Ecto neural progenitor cell (in vitro differentiated cells): ENCODE data around the gene OGFOD3.
A peak's percentile ranks its signal among the peaks of the same experiment; 100 is the strongest.
"Not testable (repeated sequence)": the region's sequence is repeated elsewhere in the genome, so short reads cannot be mapped to it uniquely, and the experiment has no call there.

Experiments
- DNase-seq: peaks from one replicate; pipeline ENCODE4 v3.0.0-alpha.2; 2018; ENCODE audit warnings: low spot score

The OGFOD3 gene

DNA sequence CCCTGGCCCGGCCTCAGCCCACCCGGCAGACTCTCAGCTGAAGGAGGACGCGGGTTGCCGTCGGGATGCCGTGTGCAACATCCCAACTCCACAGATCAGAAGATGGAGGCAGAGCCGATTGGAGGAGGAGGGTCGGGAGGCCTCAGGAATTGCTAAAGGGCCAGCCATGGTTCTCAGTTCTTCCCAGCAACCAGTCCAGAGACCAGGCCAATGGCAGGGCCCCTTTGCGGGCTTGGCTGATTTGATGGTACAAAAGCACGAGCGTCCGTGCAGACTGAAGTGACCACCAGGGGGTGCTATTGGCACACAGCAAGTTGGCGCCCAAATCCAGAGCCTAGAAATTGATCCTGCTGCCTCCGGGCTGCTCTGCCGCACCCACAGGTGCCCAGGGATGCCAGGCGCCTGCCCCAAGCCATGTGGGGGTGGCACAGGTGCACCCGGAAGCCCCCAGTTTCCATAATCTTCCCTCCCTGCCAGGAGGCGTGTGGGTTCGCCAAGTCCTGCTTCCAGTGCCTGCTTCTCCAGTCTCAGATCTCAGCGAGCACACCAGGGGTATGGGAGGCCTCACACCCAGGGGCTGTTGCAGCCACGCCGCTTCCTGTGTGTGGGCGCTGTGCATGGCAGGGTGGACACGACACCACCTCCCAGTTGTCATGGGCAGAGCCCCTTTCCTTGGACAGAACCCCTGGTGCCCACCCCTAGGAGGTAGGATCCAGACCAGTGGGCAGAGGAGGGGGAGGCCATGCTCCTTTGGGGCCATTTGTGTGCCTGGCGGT lies 66.5 kb downstream of the OGFOD3 start:
- peak; percentile 97 for DNase-seq

DNA sequence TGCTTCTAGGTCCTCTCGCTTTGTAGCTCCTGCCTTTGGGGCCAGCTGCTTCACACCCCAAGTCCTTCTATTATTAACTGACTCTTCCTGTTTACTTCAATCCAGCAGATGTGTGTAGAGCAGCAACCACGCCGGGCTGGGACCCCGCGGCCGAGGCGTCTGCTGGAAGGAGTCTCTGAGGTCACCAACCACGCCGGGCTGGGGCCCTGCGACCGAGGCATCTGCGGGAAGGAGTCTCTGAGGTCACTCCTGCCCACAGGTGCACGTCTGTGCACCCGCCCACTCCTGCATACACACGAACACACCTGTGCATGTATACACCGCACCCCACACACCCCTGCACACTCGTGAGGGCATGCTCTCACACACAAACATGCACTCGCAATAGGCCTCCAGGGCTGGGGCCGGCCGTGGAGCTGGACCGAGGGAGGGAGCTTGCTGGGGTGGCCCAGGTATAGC lies 67.1 kb downstream of the OGFOD3 start:
- DNase-seq: no peak

DNA sequence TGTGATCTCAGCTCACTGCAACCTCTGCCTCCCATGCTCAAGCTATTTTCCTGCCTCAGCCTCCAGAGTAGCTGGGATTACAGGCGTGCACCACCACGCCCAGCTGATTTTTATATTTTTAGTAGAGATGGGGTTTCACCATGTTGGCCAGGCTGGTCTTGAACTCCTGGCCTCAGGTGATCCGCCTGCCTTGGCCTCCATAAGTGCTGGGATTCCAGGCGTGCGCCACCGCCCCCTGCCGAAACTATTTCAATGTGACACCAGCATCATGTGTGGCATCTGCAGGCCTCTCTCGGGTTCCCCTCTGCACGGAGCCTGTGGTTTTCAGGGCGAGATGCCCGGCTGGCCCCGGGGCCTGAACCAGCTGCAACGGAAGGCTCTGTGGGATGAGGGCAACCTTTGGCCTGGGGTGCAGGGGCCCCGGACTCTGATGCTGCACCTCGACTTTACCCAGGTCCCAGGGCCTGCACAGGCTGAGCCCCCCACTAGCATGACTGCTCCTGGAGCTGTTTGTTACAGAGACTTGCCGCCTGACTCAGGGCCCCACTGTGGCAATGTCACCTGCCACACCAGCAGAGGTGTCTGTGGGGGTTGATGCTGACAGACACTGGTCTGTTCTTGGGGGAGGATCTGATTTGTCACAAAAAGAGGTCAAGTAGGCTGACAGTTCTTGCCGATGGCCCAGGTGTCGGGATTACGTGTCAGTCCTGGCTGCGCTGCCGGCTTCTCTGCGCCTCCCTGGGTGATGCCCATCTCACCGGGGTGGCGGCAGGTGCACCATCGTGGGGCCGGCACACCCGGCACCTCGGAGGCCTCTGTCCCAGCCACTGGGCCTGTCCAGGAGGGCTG lies 68.0 kb downstream of the OGFOD3 start:
- DNase-seq: no peak

DNA sequence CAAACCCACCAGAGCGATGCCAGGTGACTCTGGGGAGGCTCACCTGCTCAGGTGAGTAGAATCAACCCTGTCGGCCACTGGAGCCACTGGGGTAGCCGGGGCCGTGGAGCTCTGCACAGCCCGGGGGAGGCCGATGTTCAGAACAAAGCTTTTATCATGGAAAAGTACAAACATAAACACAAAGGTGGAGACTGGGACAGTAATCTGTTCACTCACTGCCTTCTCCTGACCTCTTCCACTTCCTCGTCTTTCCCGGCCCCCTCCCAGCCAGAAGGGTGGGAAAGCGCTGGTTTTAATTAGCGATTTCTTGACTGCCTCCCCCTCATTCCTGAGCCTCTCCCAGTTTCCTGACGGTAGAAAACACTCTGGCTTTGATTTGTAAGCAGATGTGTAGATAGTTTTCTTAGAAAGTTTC lies 69.1 kb downstream of the OGFOD3 start:
- no peak for DNase-seq

DNA sequence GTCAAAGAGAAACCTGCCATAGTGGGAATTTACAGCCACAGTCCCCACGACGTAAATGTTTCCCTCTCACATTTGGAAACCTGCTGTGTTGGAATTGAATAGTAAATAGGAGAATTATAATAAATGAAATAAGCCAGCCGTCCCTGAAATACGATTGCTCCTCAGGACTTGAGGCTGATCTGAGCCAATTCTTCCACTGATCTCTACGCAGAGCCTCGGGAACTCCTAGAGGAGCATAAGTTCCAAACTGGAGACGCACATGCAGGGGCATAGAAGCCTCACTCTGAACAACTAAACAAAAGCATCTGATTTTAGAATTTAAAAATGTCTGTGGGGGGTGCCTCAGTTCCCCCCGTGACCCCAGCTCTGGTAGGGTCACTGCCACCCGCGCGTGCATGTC lies 69.5 kb downstream of the OGFOD3 start:
- no peak for DNase-seq

DNA sequence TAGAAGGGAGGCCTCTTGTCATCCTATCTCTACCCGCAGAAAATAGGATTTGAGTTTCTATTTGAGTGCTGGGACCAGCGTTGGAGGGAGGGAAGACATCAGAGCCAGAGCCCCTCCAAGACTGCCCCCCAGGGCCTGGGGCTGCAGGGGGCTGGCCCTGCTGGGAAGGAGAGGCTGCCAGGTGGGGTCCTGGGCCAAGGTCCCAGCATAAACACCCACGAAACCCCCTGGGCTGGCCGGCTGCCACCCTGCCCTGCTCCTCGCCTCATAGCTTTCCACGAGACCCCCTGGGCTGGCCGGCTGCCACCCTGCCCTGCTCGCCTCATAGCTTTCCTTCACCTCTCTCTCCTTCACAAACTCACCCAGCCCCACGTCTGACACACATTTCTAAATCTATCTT lies 70.0 kb downstream of the OGFOD3 start:
- DNase-seq: no peak

DNA sequence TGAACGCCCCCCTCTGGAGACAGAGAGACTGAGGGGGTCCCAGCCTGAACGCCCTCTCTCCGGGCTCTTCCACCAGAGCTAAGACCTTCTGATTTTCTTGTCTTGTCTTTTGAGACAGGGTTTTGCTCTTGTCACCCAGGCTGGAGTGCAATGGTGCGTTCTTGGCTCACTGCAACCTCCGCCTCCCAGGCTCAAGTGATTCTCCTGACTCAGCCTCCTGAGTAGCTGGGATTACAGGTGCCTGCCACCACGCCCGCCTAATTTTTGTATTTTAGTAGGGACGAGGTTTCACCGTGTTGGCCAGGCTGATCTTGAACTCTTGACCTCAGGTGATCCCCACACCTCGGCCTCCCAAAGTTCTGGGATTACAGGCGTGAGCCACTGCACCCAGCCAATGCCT lies 70.4 kb downstream of the OGFOD3 start:
- DNase-seq: not testable (repeated sequence)

DNA sequence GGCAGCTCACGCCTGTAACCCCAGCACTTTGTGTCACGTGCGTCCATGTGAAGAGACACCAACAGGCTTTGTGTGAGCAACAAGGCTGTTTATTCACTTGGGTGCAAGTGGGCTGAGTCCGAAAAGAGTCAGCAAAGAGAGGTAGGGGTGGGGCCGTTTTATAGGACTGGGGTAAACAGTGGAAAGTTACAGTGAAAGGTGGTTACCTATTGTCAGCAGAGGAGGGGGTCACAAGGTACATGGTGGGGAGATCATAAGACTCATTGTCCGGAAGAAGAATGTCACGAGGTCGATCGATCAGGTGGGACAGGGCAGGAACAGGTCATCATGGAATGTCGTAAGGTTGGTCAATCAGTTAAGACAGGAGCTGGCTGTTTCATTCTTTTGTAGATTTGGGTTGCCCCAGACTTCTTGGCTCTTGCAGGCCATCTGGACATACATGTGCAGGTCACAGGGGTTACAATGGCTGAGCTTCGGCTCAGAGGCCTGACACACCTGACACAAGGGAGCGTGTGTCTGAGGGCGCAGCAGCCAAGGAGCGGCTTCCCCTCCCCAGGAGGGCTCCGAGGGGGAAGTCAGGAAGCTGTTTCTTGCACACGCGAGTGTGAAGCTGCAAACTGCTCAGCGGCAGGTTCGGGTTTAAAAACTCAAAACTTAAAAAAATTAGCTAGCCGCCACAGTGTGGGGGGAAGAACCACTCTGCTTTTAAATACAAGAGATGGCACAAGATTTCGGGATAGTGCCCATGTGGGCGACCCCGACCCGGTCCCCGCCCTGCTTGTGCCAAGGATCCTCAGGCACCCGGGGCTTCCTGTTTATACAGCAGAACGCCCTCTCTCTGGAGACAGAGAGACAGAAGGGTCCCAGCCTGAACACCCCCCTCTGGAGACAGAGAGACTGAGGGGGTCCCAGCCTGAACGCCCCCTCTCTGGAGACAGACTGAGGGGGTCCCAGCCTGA lies 71.8 kb downstream of the OGFOD3 start:
- no peak for DNase-seq

DNA sequence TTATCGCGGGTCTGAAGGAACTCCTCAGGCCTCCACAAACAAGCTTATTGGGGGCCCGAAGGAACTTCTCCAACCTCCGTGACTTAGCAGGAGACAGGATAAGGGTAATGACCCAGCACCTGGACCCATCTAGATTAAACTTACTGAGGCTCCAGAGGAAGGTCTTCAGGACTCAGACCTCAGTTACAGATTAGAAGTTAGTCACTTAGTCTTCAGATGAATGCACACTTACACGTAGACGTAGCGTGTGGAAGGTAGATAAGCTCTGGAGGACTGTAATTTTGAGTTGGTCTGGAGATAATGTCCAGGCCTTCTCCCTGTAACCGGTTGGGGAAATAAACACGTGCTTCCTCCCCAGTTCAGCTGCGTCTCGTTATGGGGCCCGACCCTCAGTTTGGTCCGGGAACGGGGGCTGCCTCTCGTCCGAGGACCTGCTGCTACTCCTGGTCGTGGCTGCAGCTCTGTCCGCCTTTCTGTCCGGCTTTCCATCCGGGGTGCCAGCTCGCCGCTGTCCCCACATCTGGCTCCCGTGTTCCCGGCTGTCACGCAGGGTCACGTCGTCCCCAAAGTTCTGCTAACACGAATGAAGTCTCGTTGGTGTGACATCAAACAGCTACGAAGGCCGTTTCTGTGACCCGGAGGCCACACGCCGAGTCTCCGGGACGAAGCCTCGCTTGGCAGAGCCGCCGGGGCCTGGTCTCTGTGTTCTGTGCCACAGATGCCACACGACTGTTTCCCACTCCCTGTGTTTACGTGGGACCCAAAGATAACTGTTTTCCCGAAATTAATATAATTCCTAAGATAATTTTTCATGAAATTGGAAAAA lies 73.0 kb downstream of the OGFOD3 start:
- no peak for DNase-seq

DNA sequence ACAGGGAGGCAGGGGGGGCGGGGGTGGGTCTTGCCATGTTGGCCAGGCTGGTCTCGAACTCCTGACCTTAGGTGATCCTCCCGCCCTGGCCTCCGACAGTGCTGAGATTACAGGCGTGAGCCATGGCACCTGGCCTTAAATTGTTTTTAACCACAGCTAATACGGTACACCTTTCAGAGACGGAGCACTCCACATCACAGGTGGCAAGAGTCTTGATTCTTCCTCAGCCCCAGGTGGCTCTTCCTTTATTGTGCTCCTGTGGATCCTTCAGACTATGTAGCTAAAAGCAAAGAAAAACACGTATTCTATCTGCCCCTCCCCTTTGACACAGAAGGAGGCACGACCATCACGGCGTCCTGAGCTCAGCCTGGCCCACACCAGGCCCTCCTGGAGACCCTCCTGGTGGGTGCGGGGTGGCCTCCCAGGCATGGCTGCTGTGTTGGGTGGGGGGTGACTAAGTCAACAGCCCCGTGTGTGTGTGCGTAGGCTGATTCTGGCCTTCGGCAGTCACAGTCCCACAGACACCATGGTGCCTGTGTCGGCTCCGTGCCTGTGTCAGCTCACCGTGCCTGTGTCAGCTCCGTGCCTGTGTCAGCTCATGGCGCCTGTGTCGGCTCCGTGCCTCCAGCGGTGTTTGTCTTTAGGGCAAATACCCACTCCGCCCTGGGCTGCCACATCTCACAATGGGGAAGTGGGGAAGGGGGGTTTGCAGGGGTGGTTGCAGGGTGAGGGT lies 74.0 kb downstream of the OGFOD3 start:
- DNase-seq: no peak

DNA sequence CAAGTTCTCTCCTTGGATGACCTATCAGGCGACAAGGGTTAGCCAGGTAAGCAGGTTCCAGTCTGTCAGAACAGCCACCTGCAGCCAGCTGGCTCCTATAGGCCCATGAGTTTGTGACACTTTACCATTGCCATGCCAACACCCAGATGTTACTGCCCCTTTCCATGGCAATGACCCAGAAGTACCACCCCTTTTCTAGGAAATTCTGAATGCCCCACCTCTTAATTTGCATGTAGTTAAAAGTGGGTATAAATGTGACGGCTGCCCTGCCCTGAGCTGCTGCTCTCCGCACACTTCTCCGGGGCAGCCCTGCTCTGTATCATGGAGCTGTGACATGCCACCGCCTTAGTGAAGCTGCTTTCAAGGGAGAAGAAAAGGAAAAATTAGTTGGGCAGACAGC lies 74.8 kb downstream of the OGFOD3 start:
- no peak for DNase-seq

DNA sequence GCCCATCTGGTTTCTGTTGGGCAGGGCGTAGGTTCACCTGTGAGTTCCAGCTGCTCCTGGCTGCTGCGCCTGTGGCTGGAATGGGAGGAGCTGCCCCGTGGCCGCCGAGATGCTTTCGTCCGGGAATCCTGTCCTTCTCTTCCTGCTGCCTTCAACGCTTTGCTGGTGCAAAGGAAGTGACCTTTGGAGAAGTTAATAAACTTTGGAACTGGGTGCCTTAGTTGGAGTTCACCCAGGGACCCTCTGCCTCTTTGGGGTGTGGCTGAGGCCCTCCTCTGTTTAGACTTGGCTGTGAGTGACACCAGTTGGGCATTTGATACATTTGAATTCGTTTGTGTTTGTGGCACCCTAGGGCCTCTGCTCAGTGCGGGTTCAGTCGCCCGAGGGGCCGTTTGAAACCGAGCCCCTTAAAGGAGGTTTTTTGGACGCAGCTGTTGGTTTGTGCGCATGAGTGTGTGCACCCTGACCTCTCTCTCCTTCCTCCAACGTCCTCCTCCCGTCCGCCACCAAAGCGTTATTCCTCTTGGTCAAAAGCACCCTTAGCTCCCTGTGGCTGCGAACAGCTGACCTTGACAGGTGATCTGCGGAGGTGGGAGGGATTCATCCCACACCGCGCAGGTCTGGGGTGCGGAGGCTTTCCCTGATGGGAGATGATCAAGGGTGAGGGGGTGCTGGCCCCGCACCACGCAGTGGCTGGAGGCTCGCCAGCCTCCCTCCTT lies 75.9 kb downstream of the OGFOD3 start:
- DNase-seq: no peak

DNA sequence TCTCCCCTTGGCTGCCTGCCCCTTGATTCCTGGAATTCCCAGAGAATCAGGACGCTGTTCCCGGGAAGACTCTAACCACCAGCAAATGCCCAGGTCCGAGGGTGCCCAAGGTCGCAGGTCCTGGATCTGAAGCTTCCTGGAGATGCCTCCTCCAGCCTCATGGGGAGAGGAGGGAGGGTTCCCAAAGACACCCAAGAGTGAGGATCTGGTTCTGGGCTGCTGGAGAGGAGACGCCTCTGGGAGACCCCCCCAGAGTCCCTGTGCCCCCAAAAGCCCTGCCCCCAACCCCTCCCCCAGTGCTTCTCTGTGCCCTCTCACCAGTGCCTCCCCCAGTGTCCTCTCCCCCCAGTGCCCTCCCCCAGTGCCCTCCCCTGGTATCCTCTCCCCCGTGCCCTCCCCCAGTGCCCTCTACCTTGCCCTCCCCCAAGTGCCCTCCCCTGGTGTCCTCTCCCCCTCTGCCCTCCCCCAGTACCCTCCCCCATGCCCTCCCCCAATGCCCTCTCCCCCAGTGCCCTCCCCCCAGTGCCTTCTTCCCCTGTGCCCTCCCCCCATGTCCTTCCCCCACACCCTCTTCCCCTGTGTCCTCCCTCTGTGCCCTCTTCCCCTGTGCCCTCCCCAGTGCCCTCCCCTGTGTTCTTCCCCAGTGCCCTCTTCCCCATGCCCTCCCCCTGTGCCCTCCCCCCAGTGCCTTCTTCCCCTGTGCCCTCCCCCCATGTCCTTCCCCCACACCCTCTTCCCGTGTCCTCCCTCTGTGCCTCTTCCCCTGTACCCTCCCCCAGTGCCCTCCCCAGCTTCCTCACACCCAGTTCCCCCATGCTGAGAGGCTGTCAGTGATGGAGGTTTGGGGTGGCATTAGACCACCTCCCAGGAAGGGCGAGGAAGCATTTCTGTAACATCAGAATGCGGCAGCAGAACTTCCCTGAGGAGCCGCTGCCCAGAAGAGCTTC lies 78.5 kb downstream of the OGFOD3 start:
- DNase-seq: no peak
